HL-60 (cell line): Measurements from ENCODE around the gene AMBP.

Experiments
- DNase-seq, 2 experiments: peaks; one replicate each; pipeline ENCODE4 v3.0.0-alpha.2; 2010 to 2020; ENCODE audit warnings: low read depth in 1 of 2, low spot score in 1 of 2
- H3K27ac ChIP-seq: fragments of 250-450 bp; sonication (Bioruptor Pico); replicated peaks from 2 replicates; pipeline ENCODE4 v1.5.1; 2020; ENCODE audit warnings: mild to moderate bottlenecking, moderate library complexity
- H3K27me3 ChIP-seq: fragments of 250-450 bp; sonication (Bioruptor Pico); 2 replicates; pipeline ENCODE4 v1.5.1; 2021; ENCODE audit warnings: mild to moderate bottlenecking, moderate library complexity; ENCODE audit not compliant: insufficient read depth, poor library complexity, severe bottlenecking
- H3K4me3 ChIP-seq: replicated peaks from 2 replicates; pipeline ENCODE4 v1.5.1; 2011; ENCODE audit warnings: mild to moderate bottlenecking, control low read depth, low read length; ENCODE audit not compliant: insufficient read depth
- GABPA ChIP-seq: IDR thresholded peaks from 2 replicates; pipeline ENCODE4 v1.6.1; 2012; ENCODE audit warnings: low read depth
- POLR2AphosphoS5 ChIP-seq: IDR thresholded peaks from 2 replicates; pipeline ENCODE4 v1.6.1; 2012; ENCODE audit warnings: low read depth
- SPI1 ChIP-seq: IDR thresholded peaks from 2 replicates; pipeline ENCODE4 v1.6.1; 2012; ENCODE audit warnings: low read depth, mild to moderate bottlenecking, borderline replicate concordance
- TF ChIP-seq, protein P1 (sequence below): IDR thresholded peaks from 2 replicates; pipeline ENCODE4 v1.6.1; 2012; ENCODE audit warnings: low read depth; ENCODE audit not compliant: insufficient replicate concordance
- TF ChIP-seq, protein P2 (sequence below): IDR thresholded peaks from one replicate; pipeline ENCODE4 v1.5.1; 2011; ENCODE audit warnings: low read length, control low read depth, inconsistent platforms; ENCODE audit not compliant: insufficient read depth

AMBP gene

DNA sequence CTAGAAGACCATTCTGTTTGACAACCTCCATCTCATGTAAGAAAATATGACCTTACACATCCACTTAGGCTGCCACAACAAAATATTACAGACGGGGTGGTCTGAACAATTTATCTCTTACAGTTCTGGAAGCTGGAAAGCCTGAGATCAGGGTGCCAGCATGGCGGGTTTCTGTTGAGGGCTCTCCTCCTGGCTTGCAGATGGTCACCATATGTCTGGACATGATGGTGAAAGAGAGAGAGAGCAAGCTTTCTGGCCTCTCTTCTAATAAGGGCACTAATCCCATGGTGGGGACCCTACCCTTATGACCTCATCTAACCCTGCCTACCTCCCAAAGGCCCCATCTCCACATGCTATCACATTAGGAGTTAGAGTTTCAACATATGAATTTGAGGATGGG lies 66.0 kb downstream of the AMBP start:
- TF ChIP-seq GABPA (no peak), SPI1 (no peak), POLR2AphosphoS5 (no peak)
- TF ChIP-seq, protein P1, sequence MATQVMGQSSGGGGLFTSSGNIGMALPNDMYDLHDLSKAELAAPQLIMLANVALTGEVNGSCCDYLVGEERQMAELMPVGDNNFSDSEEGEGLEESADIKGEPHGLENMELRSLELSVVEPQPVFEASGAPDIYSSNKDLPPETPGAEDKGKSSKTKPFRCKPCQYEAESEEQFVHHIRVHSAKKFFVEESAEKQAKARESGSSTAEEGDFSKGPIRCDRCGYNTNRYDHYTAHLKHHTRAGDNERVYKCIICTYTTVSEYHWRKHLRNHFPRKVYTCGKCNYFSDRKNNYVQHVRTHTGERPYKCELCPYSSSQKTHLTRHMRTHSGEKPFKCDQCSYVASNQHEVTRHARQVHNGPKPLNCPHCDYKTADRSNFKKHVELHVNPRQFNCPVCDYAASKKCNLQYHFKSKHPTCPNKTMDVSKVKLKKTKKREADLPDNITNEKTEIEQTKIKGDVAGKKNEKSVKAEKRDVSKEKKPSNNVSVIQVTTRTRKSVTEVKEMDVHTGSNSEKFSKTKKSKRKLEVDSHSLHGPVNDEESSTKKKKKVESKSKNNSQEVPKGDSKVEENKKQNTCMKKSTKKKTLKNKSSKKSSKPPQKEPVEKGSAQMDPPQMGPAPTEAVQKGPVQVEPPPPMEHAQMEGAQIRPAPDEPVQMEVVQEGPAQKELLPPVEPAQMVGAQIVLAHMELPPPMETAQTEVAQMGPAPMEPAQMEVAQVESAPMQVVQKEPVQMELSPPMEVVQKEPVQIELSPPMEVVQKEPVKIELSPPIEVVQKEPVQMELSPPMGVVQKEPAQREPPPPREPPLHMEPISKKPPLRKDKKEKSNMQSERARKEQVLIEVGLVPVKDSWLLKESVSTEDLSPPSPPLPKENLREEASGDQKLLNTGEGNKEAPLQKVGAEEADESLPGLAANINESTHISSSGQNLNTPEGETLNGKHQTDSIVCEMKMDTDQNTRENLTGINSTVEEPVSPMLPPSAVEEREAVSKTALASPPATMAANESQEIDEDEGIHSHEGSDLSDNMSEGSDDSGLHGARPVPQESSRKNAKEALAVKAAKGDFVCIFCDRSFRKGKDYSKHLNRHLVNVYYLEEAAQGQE = no peak
- TF ChIP-seq, protein P2, sequence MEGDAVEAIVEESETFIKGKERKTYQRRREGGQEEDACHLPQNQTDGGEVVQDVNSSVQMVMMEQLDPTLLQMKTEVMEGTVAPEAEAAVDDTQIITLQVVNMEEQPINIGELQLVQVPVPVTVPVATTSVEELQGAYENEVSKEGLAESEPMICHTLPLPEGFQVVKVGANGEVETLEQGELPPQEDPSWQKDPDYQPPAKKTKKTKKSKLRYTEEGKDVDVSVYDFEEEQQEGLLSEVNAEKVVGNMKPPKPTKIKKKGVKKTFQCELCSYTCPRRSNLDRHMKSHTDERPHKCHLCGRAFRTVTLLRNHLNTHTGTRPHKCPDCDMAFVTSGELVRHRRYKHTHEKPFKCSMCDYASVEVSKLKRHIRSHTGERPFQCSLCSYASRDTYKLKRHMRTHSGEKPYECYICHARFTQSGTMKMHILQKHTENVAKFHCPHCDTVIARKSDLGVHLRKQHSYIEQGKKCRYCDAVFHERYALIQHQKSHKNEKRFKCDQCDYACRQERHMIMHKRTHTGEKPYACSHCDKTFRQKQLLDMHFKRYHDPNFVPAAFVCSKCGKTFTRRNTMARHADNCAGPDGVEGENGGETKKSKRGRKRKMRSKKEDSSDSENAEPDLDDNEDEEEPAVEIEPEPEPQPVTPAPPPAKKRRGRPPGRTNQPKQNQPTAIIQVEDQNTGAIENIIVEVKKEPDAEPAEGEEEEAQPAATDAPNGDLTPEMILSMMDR = no peak
- no peak for DNase-seq
- Histone ChIP-seq H3K27me3 (no peaks in the 10 kb centered on the region), H3K27ac (no peak overlapping the region), H3K4me3 (no peak overlapping the region)

DNA sequence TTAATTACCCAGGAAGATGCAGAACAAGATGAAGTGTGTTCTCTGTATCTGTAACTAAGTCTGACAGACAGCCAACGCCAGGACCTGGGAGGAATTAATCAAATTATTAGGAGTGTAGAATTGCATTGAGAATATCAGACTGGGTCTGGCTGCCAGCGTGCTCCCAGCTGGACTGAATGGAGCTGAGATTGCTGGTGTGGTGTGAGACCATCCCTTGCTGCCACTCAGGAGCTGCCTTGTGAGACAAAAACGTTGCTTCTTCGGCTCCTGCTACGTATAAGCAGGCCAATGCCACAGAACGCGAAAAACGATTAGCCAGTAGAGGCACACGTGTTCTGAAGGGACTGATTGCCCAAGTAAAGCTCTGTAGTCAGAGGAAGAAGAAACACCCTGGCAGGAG lies 66.8 kb downstream of the AMBP start:
- Histone ChIP-seq H3K27ac (no peak overlapping the region), H3K27me3 (no peaks in the 10 kb centered on the region), H3K4me3 (no peak overlapping the region)
- TF ChIP-seq SPI1 (no peak), GABPA (no peak), POLR2AphosphoS5 (no peak)
- TF ChIP-seq, protein P2 = no peak
- TF ChIP-seq, protein P1 = no peak
- DNase-seq = no peak
